ENCODE measurements around the gene CEP70.
"Not testable (repeated sequence)": the region's sequence is repeated elsewhere in the genome, so short reads cannot be mapped to it uniquely, and the experiment has no call there.

The CEP70 gene, protein sequence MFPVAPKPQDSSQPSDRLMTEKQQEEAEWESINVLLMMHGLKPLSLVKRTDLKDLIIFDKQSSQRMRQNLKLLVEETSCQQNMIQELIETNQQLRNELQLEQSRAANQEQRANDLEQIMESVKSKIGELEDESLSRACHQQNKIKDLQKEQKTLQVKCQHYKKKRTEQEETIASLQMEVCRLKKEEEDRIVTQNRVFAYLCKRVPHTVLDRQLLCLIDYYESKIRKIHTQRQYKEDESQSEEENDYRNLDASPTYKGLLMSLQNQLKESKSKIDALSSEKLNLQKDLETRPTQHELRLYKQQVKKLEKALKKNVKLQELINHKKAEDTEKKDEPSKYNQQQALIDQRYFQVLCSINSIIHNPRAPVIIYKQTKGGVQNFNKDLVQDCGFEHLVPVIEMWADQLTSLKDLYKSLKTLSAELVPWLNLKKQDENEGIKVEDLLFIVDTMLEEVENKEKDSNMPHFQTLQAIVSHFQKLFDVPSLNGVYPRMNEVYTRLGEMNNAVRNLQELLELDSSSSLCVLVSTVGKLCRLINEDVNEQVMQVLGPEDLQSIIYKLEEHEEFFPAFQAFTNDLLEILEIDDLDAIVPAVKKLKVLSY

DNA sequence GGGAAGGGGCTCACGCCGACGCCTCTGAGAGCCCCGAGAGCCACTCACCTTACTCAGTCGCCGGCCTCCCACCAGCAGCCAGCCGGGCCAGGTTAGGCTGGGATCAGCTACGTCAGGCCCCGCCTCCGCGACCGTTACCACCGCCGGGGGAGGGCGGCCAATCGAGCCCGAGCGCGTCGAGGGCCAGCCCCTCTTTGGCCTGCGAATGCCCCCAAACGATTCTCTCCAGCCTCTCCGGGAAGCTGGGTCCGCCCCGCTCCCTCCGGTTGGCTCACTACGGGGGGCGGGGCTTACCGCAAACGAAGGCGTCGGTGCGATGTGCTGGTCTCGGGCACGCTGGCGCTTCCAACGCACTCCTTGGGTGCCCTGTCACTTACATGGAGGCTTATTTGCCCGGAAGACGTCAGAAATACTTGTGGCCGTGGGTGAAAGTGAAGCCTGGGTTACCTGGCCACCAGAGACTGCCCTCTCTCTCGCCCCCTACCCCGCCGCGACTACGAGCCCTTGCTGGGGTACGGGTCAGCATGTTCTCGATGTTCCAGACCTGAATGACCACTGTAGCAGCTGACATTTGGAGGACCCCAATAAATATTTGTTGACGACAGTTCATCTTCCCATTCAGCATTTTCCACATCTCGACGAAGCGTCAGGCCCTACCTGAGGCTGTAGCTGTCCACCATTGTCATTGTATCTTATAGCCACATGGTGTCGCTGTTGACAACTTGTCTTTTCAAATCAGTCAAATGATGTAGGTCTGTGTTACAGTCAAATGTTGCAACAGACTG, at the start of gene CEP70:
TSS of gene CEP70 (minus strand) at position 111 of the 785 bp plus-strand sequence. CDS start 21,333 bp downstream, outside the sequence.
- H3K27ac Mint-ChIP-seq, result peak within 1 kb of the TSS; percentile 89
- peak within 1 kb of the TSS; percentile 87 for H3K4me3 Mint-ChIP-seq
- H3K36me3 Mint-ChIP-seq (ENCODE audit: low read depth), result no peaks in the 10 kb centered on the region
- no peaks in the 10 kb centered on the region for H3K27me3 Mint-ChIP-seq
- H3K4me1 Mint-ChIP-seq (ENCODE audit: low read depth), result peaks cover 11% of the 10 kb centered on the region
- H3K9me3 Mint-ChIP-seq, result no peaks in the 10 kb centered on the region

DNA sequence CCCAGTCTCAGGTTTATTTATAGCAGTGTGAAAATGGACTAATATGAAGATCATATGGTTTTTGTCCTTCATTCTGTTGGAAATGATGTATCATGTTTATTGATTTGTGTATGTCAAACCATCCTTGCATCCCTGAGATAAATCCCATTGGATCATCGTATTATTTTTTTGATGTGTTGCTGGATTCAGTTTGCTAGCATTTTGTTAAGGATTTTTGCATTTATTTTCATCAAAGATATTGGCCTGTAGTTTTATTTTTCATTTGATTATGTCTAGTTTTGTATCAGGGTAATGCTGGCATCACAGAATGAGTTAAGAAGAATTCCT, 48.8 kb upstream of the CEP70 start:
- Mint-ChIP-seq H3K27ac (no peak overlapping the region), H3K4me1 (ENCODE audit: low read depth) (no peaks in the 10 kb centered on the region), H3K4me3 (no peak overlapping the region), H3K9me3 (peaks cover 42% of the 10 kb centered on the region), H3K36me3 (ENCODE audit: low read depth) (peaks cover 14% of the 10 kb centered on the region), H3K27me3 (no peaks in the 10 kb centered on the region)

DNA sequence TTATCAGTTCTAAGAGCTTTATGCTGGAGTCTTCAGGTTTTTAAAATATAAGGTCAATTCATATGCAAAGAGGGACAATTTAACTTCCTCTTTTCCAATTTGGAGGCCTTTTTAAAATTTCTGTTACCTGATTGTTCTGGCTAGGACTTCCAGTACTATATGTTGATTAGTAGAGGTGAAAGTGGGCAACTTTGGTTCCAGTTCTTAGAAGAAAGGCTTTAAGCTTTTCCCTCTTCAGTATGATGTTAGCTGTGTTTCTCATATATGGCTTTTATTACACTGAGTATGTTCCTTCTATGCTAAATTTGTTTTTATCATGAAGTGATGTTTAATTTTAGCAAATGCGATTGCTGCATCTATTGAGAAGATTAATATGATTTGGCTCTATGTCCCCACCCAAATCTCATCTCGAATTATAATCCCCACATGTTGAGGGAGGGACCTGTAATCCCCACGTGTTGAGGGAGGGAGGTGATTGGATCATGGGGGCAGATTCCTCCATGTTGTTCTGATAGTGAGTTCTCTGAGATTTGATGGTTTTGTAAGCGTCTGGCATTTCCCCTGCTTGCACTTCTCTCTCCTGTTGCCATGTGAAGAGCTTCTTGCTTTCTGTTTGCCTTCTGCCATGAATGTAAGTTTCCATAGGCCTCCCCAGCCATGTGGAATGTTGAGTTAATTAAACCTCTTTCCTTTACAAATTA, 48.3 kb upstream of the CEP70 start:
- Mint-ChIP-seq H3K4me1 (ENCODE audit: low read depth) (no peaks in the 10 kb centered on the region), H3K27ac (no peak overlapping the region), H3K27me3 (no peaks in the 10 kb centered on the region), H3K9me3 (peaks cover 42% of the 10 kb centered on the region), H3K4me3 (no peak overlapping the region), H3K36me3 (ENCODE audit: low read depth) (peaks cover 10% of the 10 kb centered on the region)

DNA sequence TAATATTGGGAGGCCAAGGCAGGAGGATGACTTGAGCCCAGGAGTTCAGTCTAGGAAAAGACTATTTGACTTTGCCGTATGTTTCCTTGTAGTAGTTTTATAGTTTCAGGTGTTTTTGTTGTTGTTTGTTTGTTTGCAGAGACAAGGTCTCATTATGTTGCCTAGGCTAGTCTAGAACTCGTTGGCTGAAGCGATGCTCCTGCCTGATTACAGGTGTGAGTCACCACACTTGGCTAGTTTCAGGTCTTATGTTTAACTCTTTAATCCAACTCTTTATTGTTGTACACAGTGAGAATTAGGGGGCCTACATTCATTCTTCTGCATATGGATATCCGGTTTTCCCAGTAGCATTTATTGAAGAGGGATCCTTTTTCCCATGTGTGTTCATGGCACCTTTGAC, 46.5 kb upstream of the CEP70 start:
- H3K36me3 Mint-ChIP-seq (ENCODE audit: low read depth), result peaks cover 7% of the 10 kb centered on the region

DNA sequence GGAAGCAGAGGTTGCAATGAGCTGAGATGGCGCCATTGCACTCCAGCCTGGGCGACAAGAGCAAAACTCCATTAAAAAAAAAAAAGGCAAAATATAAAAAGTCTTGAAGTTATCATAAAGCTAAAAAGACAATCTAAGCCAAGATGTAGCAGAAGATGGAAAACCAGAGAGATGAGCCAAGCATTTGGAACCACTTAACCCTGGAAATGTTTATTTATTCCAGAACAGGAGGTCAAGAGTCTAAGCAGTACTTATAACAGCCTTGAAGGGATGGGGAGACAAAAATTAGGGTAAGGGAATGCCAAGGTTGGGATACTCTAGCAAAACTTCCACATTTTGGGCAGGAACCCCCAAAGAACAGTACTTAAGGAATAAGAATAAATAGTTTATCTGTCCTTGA, 44.6 kb upstream of the CEP70 start:
- Mint-ChIP-seq H3K4me1 (ENCODE audit: low read depth) (no peaks in the 10 kb centered on the region), H3K27ac (no peak overlapping the region), H3K4me3 (no peak overlapping the region), H3K36me3 (ENCODE audit: low read depth) (peaks cover 12% of the 10 kb centered on the region), H3K27me3 (no peaks in the 10 kb centered on the region), H3K9me3 (peaks cover 22% of the 10 kb centered on the region)

More for the DNA sequence above, 46.5 kb upstream of the CEP70 start:
- no peak overlapping the region for H3K4me3 Mint-ChIP-seq
- no peaks in the 10 kb centered on the region for H3K4me1 Mint-ChIP-seq (ENCODE audit: low read depth)
- H3K27ac Mint-ChIP-seq, result no peak overlapping the region
- H3K27me3 Mint-ChIP-seq, result no peaks in the 10 kb centered on the region
- H3K9me3 Mint-ChIP-seq, result peaks cover 32% of the 10 kb centered on the region

DNA sequence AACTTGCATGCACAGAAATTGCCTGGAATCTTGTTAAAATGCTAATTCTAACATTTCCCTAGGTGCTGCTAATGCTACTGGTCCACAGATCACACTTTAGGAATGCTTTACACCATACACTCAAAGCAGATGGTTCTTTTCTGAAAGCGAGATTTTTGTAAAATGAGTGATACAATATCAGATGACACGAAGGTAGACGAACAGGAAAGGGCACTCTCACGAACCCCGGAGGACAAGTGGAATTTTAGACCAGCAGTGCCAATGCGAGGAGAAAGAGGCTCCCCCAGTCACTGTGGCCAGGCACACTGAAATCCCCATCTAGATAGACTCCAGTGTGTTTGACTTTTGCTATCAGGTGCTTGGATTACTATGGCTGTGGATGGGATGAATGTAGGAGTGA, 35.5 kb upstream of the CEP70 start:
- peaks cover 8% of the 10 kb centered on the region for H3K36me3 Mint-ChIP-seq (ENCODE audit: low read depth)
- H3K4me1 Mint-ChIP-seq (ENCODE audit: low read depth), result peaks cover 3% of the 10 kb centered on the region
- no peaks in the 10 kb centered on the region for H3K27me3 Mint-ChIP-seq
- H3K9me3 Mint-ChIP-seq, result no peaks in the 10 kb centered on the region
- H3K4me3 Mint-ChIP-seq, result no peak overlapping the region
- no peak overlapping the region for H3K27ac Mint-ChIP-seq

DNA sequence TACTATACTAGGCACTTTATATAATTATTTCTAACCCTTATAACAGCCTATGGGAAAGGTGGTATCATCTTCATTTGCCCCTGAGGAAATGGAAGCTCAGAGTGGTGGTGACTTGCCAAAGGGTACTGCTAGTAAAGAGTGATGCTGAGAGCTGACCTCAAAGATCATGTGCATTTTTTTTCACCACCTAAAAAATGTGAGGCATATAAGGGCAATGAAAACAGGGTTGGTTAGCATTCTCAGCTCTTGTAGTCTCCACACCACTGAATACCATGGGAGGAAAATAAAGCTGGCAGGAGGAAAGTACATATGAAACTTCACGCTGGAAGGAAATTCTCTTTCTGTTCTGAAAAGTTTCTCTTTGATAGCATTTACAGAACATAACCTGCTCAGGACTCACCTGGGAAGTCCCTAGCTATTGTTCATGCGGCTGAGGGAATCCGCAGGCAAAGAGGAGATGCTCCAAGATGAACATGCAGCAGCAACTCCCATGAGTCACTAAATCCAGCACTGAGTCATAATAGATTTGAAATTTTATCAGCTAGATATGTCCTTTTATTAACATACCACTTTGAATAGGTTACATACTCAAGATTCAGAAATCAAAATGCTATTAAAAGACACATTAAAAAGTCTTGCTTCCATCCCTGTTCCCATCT, 31.8 kb upstream of the CEP70 start:
- H3K36me3 Mint-ChIP-seq (ENCODE audit: low read depth), result no peaks in the 10 kb centered on the region
- no peak overlapping the region for H3K27ac Mint-ChIP-seq
- H3K9me3 Mint-ChIP-seq, result no peaks in the 10 kb centered on the region
- peaks cover 3% of the 10 kb centered on the region for H3K4me1 Mint-ChIP-seq (ENCODE audit: low read depth)
- H3K27me3 Mint-ChIP-seq, result no peaks in the 10 kb centered on the region
- H3K4me3 Mint-ChIP-seq, result no peak overlapping the region

DNA sequence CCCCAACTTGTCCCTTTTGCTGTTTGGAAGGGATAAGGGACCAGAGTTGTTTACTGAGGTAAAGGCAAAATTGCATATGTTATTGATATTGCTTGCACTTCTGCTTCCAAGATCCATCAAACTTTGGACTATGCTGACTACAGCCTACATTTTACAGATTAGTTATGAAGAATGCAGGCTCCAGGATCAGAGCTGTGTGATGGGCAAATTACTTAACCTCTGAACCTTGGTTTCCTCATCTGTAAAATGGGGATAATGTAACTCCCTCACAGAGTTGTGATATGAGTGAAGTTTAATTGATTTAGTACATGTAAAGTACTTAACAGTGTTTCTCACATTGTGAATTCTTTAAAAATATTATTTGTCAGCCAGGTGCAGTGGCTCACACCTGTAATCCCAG, 30.5 kb upstream of the CEP70 start:
- H3K27ac Mint-ChIP-seq, result no peak overlapping the region
- H3K4me1 Mint-ChIP-seq (ENCODE audit: low read depth), result peaks cover 3% of the 10 kb centered on the region
- H3K4me3 Mint-ChIP-seq, result no peak overlapping the region
- H3K9me3 Mint-ChIP-seq, result no peaks in the 10 kb centered on the region
- no peaks in the 10 kb centered on the region for H3K36me3 Mint-ChIP-seq (ENCODE audit: low read depth)
- H3K27me3 Mint-ChIP-seq, result no peaks in the 10 kb centered on the region

DNA sequence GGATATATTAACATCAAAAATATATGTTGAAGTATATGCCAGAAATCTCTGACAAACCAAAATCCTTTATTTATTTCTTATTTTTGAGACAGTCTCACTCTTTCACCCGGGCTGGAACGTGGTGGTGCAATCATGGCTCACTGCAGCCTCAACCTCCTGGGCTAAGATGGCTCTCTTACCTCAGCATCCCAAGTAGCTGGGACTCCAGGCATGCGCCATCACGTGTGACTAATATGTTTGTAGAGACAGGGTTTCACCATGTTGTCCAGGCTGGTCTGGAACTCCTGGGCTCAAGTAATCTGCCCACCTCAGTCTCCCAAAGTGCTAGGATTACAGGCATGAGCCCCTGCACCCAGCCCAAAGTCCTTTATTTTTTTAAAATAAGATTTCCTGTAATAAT, 26.4 kb upstream of the CEP70 start:
- Mint-ChIP-seq H3K4me1 (ENCODE audit: low read depth) (no peaks in the 10 kb centered on the region), H3K9me3 (no peaks in the 10 kb centered on the region), H3K36me3 (ENCODE audit: low read depth) (no peaks in the 10 kb centered on the region), H3K27me3 (no peaks in the 10 kb centered on the region), H3K4me3 (no peak overlapping the region), H3K27ac (no peak overlapping the region)

DNA sequence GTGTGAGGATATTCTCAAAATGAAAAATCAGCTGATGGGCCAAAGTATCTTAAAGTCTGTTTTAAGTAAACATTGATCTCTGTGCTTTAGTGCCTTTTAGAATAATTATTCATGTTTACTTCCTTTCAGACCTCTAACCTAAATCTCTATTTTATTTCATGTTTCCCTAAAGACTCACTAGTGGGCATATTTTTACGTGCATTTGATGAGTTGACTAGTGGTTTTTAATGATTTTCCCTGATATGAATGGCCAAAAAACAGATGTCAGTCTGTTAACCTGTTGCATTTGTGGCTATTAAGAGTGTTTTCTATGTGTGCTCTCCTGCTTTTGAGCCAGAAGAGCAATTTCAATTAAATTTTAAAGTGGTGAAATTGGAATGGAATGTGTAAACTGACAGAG, 21.4 kb upstream of the CEP70 start:
- H3K27me3 Mint-ChIP-seq, result no peaks in the 10 kb centered on the region
- H3K4me3 Mint-ChIP-seq, result no peak overlapping the region
- no peaks in the 10 kb centered on the region for H3K36me3 Mint-ChIP-seq (ENCODE audit: low read depth)
- no peaks in the 10 kb centered on the region for H3K9me3 Mint-ChIP-seq
- no peaks in the 10 kb centered on the region for H3K4me1 Mint-ChIP-seq (ENCODE audit: low read depth)
- H3K27ac Mint-ChIP-seq, result no peak overlapping the region

DNA sequence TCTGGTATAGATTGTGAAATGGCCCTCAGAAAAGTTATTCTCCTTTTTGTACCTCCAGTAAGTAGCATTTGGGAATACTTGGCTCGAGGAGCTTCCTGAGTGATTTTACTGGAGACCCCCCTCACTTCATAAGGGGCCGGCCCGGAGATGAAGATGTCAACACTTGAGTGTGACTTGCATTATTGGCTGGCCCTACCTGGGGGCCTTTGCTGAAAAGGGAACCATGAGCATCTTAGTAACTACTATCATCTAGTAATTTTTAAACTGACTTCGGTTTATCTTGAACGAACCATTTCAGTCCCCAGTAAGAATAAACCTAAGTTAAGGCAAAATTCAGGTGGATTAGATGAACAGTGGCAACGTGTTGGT, 15.8 kb upstream of the CEP70 start:
- Mint-ChIP-seq H3K9me3 (no peaks in the 10 kb centered on the region), H3K4me1 (ENCODE audit: low read depth) (peaks cover 15% of the 10 kb centered on the region), H3K36me3 (ENCODE audit: low read depth) (no peaks in the 10 kb centered on the region), H3K27ac (peak overlapping the region; percentile 96), H3K27me3 (no peaks in the 10 kb centered on the region), H3K4me3 (peak overlapping the region; percentile 87)

DNA sequence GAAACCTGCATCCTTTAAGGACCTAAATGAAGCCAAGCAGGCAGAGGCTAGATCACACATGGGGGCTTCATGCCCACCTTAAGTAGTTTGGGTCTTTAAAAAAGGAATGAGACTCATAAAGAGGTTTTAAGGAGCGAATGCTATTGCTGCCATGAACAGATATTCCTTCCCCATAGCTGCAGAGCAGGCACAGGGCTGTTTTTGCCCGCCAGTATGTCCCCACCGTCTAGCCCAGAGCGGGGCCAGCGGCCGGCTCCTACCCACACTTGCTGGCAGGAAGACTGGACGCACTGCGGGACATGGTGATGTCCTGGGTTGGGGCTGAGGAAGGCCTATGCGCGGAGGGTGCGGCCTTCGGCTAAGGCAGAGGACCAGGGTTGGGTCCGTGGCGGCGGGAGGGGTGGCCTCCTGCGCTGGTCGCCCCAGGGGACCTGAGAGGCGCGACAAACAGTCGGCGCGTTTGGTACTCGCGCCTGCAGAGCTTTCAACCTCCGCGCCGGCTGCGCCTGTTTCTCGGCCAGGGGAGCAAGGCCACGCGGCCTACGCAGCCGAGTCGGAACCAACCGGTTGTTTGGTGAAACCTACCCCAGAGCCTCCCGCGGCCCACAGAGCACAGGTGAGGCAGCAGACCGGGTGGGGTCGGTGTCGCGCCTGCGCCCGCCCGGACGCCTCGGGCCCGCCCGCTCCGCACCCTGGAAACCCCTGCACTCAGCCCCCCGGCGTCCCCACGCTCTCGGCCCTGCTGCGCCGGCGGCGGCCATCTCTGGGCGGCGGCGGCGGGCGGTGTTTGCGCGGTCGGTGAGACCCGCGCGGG, 14.5 kb upstream of the CEP70 start, which contains the start of gene FAIM:
TSS of gene FAIM (plus strand) at position 450 of the 814 bp plus-strand sequence. CDS start 10,956 bp downstream, outside the sequence.
- H3K27me3 Mint-ChIP-seq, result no peaks in the 10 kb centered on the region
- peak within 1 kb of the TSS; percentile 87 for H3K4me3 Mint-ChIP-seq
- H3K36me3 Mint-ChIP-seq (ENCODE audit: low read depth), result no peaks in the 10 kb centered on the region
- H3K4me1 Mint-ChIP-seq (ENCODE audit: low read depth), result peaks cover 15% of the 10 kb centered on the region
- no peaks in the 10 kb centered on the region for H3K9me3 Mint-ChIP-seq
- H3K27ac Mint-ChIP-seq, result peak within 1 kb of the TSS; percentile 96

DNA sequence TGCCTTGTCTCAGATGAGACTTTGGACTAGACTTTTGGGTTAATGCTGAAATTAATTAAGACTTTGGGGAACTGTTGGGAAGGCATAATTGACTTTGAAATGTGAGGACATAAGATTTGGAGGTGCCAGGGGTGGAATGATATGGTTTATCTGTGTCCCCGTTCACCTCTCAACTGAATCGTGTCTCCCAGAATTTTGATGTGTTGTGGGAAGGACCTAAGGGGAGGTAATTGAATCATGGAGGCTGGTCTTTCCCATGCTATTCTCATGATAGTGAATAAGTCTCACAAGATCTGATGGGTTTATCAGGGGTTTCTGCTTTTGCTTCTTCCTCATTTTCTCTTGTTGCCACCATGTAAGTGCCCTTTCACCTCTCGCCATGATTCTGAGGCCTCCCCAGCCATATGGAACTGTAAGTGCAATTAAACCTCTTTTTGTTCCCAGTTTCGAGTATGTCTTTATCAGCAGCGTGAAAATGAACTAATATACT, 10.1 kb upstream of the CEP70 start:
- not testable (repeated sequence) for H3K4me1 Mint-ChIP-seq (ENCODE audit: low read depth); H3K36me3 Mint-ChIP-seq (ENCODE audit: low read depth); H3K27ac Mint-ChIP-seq; H3K4me3 Mint-ChIP-seq; H3K27me3 Mint-ChIP-seq; H3K9me3 Mint-ChIP-seq

DNA sequence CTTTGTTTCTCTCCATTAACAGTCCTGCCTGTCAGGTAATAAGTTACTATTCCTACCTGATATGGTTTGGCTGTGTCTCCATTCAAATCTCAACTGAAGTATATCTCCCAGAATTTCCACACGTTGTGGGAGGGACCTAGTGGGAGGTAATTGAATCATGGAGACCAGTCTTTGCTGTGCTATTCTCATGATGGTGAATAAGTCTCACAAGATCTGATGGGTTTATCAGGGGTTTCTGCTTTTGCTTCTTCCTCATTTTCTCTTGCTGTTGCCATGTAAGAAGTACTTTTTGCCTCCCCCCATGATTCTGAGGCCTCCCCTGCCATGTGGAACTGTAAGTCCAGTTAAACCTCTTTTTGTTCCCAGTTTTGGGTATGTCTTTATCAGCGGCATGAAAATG, 7.6 kb upstream of the CEP70 start:
- H3K27ac Mint-ChIP-seq, result not testable (repeated sequence)

More for the DNA sequence above, 7.6 kb upstream of the CEP70 start:
- not testable (repeated sequence) for H3K4me1 Mint-ChIP-seq (ENCODE audit: low read depth); H3K27me3 Mint-ChIP-seq; H3K36me3 Mint-ChIP-seq (ENCODE audit: low read depth); H3K9me3 Mint-ChIP-seq; H3K4me3 Mint-ChIP-seq

Data from stimulated activated naive CD8-positive, alpha-beta T cell treated with anti-CD3 and anti-CD28 coated beads, Interleukin-15, Interleukin-2, amounts not matched to agents 100 ng/mL and 50 ng/mL, for 24 hours (primary cell).